CD4-positive, alpha-beta memory T cell (primary cell): Measurements from ENCODE around the gene CFHR4. TPM values are rescaled to one million over a fixed set of nuclear protein-coding genes. Genes with fewer than 3 reads are reported as not detected.
"Not testable (repeated sequence)": the region's sequence is repeated elsewhere in the genome, so short reads cannot be mapped to it uniquely, and the experiment has no call there.

ENCODE experiments used
- CTCF ChIA-PET: fragments of 350-600 bp; sonication (Branson Sonifier 250); formaldehyde crosslinking; loops from one replicate; lab custom pipeline; 2021; ENCODE audit warnings: inconsistent platforms; ENCODE audit not compliant: partially characterized antibody; lab: Charles Lee
- POLR2A ChIA-PET: fragments of 350-600 bp; sonication (Branson Sonifier 250); formaldehyde crosslinking; loops from one replicate; lab custom pipeline; 2021; ENCODE audit not compliant: partially characterized antibody; lab: Charles Lee
- DNase-seq, 5 donors: peaks; one replicate each; pipeline versions ENCODE4 v3.0.0 to v3.0.0-alpha.2; 2020 to 2022; ENCODE audit warnings: mixed read lengths in 1 of 5
- H3K27ac ChIP-seq: one replicate; pipeline ENCODE4 v1.7.0; 2013; ENCODE audit warnings: low read depth, low read length
- H3K27me3 ChIP-seq: 2 replicates; pipeline ENCODE4 v1.7.0; 2013; ENCODE audit warnings: mild to moderate bottlenecking, low read length, moderate library complexity; ENCODE audit not compliant: insufficient read depth
- H3K36me3 ChIP-seq: 2 replicates; pipeline ENCODE4 v1.7.0; 2013; ENCODE audit warnings: mild to moderate bottlenecking, low read length, moderate library complexity; ENCODE audit not compliant: insufficient read depth
- H3K4me1 ChIP-seq: 2 replicates; pipeline ENCODE4 v1.7.0; 2013; ENCODE audit warnings: mild to moderate bottlenecking, low read length, moderate library complexity; ENCODE audit not compliant: insufficient read depth
- H3K4me3 ChIP-seq, 2 donors: one replicate each; pipeline ENCODE4 v1.7.0; 2013; ENCODE audit warnings: low read length in 2 of 2, mild to moderate bottlenecking in 1 of 2
- H3K9me3 ChIP-seq, 2 donors: one replicate each; pipeline ENCODE4 v1.7.0; 2013; ENCODE audit warnings: low read length in 2 of 2, control low read depth in 1 of 2; ENCODE audit not compliant: control insufficient read depth in 1 of 2
- H3K27ac Mint-ChIP-seq, 7 donors: one replicate each; pipeline ENCODE4 v1.8.0; 2020 to 2021; ENCODE audit warnings: mixed read lengths in 7 of 7, mild to moderate bottlenecking in 6 of 7, inconsistent platforms in 3 of 7, moderate library complexity in 3 of 7
- H3K27me3 Mint-ChIP-seq, 2 donors: one replicate each; pipeline ENCODE4 v1.8.0; 2020 to 2021; ENCODE audit warnings: mixed read lengths in 2 of 2
- H3K36me3 Mint-ChIP-seq, 2 donors: one replicate each; pipeline ENCODE4 v1.8.0; 2020 to 2021; ENCODE audit warnings: mixed read lengths in 2 of 2, inconsistent platforms in 1 of 2, mild to moderate bottlenecking in 1 of 2
- H3K4me1 Mint-ChIP-seq, 4 donors: one replicate each; pipeline ENCODE4 v1.8.0; 2020 to 2021; ENCODE audit warnings: mixed read lengths in 4 of 4, mild to moderate bottlenecking in 1 of 4
- H3K4me3 Mint-ChIP-seq, 8 donors: one replicate each; pipeline ENCODE4 v1.8.0; 2020 to 2021; ENCODE audit warnings: mixed read lengths in 8 of 8, mild to moderate bottlenecking in 7 of 8, moderate library complexity in 6 of 8, inconsistent platforms in 3 of 8
- H3K9me3 Mint-ChIP-seq, 8 donors: one replicate each; pipeline ENCODE4 v1.8.0; 2020 to 2021; ENCODE audit warnings: mixed read lengths in 8 of 8, mild to moderate bottlenecking in 5 of 8, inconsistent platforms in 3 of 8, moderate library complexity in 1 of 8
- intact Hi-C: fragments of 100-400 bp; cut with micrococcal nuclease; formaldehyde crosslinking; loops from one replicate; pipeline ENCODE4 v1.15.1; 2023
- polyA plus RNA-seq, 2 donors: library from polyadenylated mRNA; unstranded; fragments of 300-500 nt; fragmentation: Illumina TruSeq; gene quantifications; one replicate each; pipeline ENCODE4 v1.2.3, GENCODE V29; 2021
- total RNA-seq, 2 experiments: library from RNA; stranded (reverse); gene quantifications; one replicate each; pipeline ENCODE4 v1.2.3, GENCODE V29; 2021

The CFHR4 gene
- total and polyA plus RNA-seq, 4 experiments from 2014 or later: not detected

- Histone ChIP-seq H3K4me1 (no peaks in the 10 kb centered on the region), H3K9me3 (no peaks in the 10 kb centered on the region), H3K27me3 (no peaks in the 10 kb centered on the region), H3K4me3 (no peak overlapping the region), H3K27ac (no peak overlapping the region), H3K36me3 (no peaks in the 10 kb centered on the region)
- no peaks in the 10 kb centered on the region for H3K4me1 Mint-ChIP-seq
- no peaks in the 10 kb centered on the region for H3K36me3 Mint-ChIP-seq
- intact Hi-C loops: no loop called here
- H3K9me3 Mint-ChIP-seq: peaks cover 0 to 17% (median 4%) of the 10 kb centered on the region in 8 donors
- H3K27me3 Mint-ChIP-seq: peaks cover 2 to 8% of the 10 kb centered on the region in 2 donors
- ChIA-PET POLR2A (no interaction called here), CTCF (no interaction called here)
- H3K4me3 Mint-ChIP-seq: no peak overlapping the region
- no peak for DNase-seq
- no peak overlapping the region for H3K27ac Mint-ChIP-seq
Measured at GRCh38 chr1:196866974-196867373, 20.9 kb upstream of the CFHR4 start.

- intact Hi-C loops: no loop called here
- Histone ChIP-seq H3K27me3 (no peaks in the 10 kb centered on the region), H3K9me3 (no peaks in the 10 kb centered on the region), H3K4me3 (no peak overlapping the region), H3K4me1 (no peaks in the 10 kb centered on the region), H3K27ac (no peak overlapping the region), H3K36me3 (no peaks in the 10 kb centered on the region)
- Mint-ChIP-seq H3K36me3 (no peaks in the 10 kb centered on the region), H3K27me3 (no peaks in the 10 kb centered on the region), H3K27ac (no peak overlapping the region), H3K4me1 (no peaks in the 10 kb centered on the region), H3K9me3 (no peaks in the 10 kb centered on the region), H3K4me3 (no peak overlapping the region)
- no peak for DNase-seq
- POLR2A ChIA-PET: no interaction called here
- CTCF ChIA-PET: no interaction called here
Measured at GRCh38 chr1:196873385-196873784, 14.5 kb upstream of the CFHR4 start.

- Histone ChIP-seq H3K36me3 (no peaks in the 10 kb centered on the region), H3K27me3 (no peaks in the 10 kb centered on the region), H3K9me3 (no peaks in the 10 kb centered on the region), H3K4me1 (no peaks in the 10 kb centered on the region), H3K4me3 (no peak overlapping the region), H3K27ac (no peak overlapping the region)
- Mint-ChIP-seq H3K9me3 (no peaks in the 10 kb centered on the region), H3K27me3 (peaks cover 0 to 3% of the 10 kb centered on the region in 2 donors), H3K4me3 (no peak overlapping the region), H3K4me1 (no peaks in the 10 kb centered on the region), H3K27ac (no peak overlapping the region), H3K36me3 (no peaks in the 10 kb centered on the region)
- POLR2A ChIA-PET: no interaction called here
- CTCF ChIA-PET: no interaction called here
- no peak for DNase-seq
- intact Hi-C loops: no loop called here
Measured at GRCh38 chr1:196875935-196876334, 11.9 kb upstream of the CFHR4 start.

- Mint-ChIP-seq H3K4me1 (no peaks in the 10 kb centered on the region), H3K9me3 (peaks cover 0 to 7% (median 3%) of the 10 kb centered on the region in 8 donors), H3K27me3 (peaks cover 0 to 3% of the 10 kb centered on the region in 2 donors), H3K36me3 (no peaks in the 10 kb centered on the region), H3K4me3 (no peak overlapping the region), H3K27ac (no peak overlapping the region)
- Histone ChIP-seq H3K4me1 (no peaks in the 10 kb centered on the region), H3K9me3 (no peaks in the 10 kb centered on the region), H3K4me3 (no peak overlapping the region), H3K27ac (no peak overlapping the region), H3K27me3 (no peaks in the 10 kb centered on the region), H3K36me3 (no peaks in the 10 kb centered on the region)
- intact Hi-C loops: no loop called here
- CTCF ChIA-PET: no interaction called here
- no peak for DNase-seq
- POLR2A ChIA-PET: no interaction called here
Measured at GRCh38 chr1:196877964-196878363, 9.9 kb upstream of the CFHR4 start.

- H3K9me3 Mint-ChIP-seq: peaks cover 0 to 24% (median 6%) of the 10 kb centered on the region in 8 donors
- H3K36me3 Mint-ChIP-seq, H3K27me3 ChIP-seq, POLR2A ChIA-PET, H3K9me3 ChIP-seq, H3K4me1 ChIP-seq, H3K27ac Mint-ChIP-seq, intact Hi-C loops, H3K27me3 Mint-ChIP-seq, H3K4me3 ChIP-seq, H3K36me3 ChIP-seq, CTCF ChIA-PET, H3K4me1 Mint-ChIP-seq, DNase-seq, H3K27ac ChIP-seq, H3K4me3 Mint-ChIP-seq: not testable (repeated sequence)
Measured at GRCh38 chr1:196886560-196886959, 1.3 kb upstream of the CFHR4 start.

- ChIA-PET CTCF (no interaction called here), POLR2A (no interaction called here)
- Histone ChIP-seq H3K36me3 (no peaks in the 10 kb centered on the region), H3K9me3 (no peaks in the 10 kb centered on the region), H3K4me3 (no peak overlapping the region), H3K27ac (no peak overlapping the region), H3K4me1 (no peaks in the 10 kb centered on the region), H3K27me3 (no peaks in the 10 kb centered on the region)
- no peaks in the 10 kb centered on the region for H3K4me1 Mint-ChIP-seq
- no peak for DNase-seq
- peaks cover 0 to 14% (median 3%) of the 10 kb centered on the region in 8 donors for H3K9me3 Mint-ChIP-seq
- peaks cover 0 to 1% of the 10 kb centered on the region in 2 donors for H3K27me3 Mint-ChIP-seq
- intact Hi-C loops: no loop called here
- H3K27ac Mint-ChIP-seq: no peak overlapping the region
- H3K36me3 Mint-ChIP-seq: no peaks in the 10 kb centered on the region
- no peak overlapping the region for H3K4me3 Mint-ChIP-seq
Measured at GRCh38 chr1:196890668-196891067, 2.8 kb downstream of the CFHR4 start.

- Mint-ChIP-seq H3K4me1 (no peaks in the 10 kb centered on the region), H3K36me3 (no peaks in the 10 kb centered on the region), H3K9me3 (peaks cover 0 to 12% (median 3%) of the 10 kb centered on the region in 8 donors), H3K4me3 (no peak overlapping the region), H3K27me3 (peaks cover 1 to 3% of the 10 kb centered on the region in 2 donors), H3K27ac (no peak overlapping the region)
- no peaks in the 10 kb centered on the region for H3K27me3 ChIP-seq
- no peaks in the 10 kb centered on the region for H3K36me3 ChIP-seq
- H3K4me3 ChIP-seq: no peak overlapping the region
- intact Hi-C loops: no loop called here
- no peaks in the 10 kb centered on the region for H3K4me1 ChIP-seq
- ChIA-PET CTCF (no interaction called here), POLR2A (no interaction called here)
- no peak overlapping the region for H3K27ac ChIP-seq
- H3K9me3 ChIP-seq: no peaks in the 10 kb centered on the region
- DNase-seq: no peak
Measured at GRCh38 chr1:196891251-196891650, 3.4 kb downstream of the CFHR4 start.

GRCh38 chr1:196896355-196896754 is 8.5 kb downstream of the CFHR4 start:
- no peaks in the 10 kb centered on the region for H3K36me3 Mint-ChIP-seq
- ChIA-PET CTCF (no interaction called here), POLR2A (no interaction called here)
- no peak overlapping the region for H3K27ac Mint-ChIP-seq
- H3K4me1 ChIP-seq: no peaks in the 10 kb centered on the region
- no peaks in the 10 kb centered on the region for H3K9me3 ChIP-seq
- no peak overlapping the region for H3K4me3 ChIP-seq
- no peak overlapping the region for H3K4me3 Mint-ChIP-seq
- intact Hi-C loops: no loop called here
- peaks cover 0 to 4% (median 0%) of the 10 kb centered on the region in 8 donors for H3K9me3 Mint-ChIP-seq
- no peaks in the 10 kb centered on the region for H3K27me3 ChIP-seq
- no peaks in the 10 kb centered on the region for H3K4me1 Mint-ChIP-seq
- no peak overlapping the region for H3K27ac ChIP-seq
- DNase-seq: no peak
- H3K27me3 Mint-ChIP-seq: peaks cover 7 to 22% of the 10 kb centered on the region in 2 donors
- H3K36me3 ChIP-seq: no peaks in the 10 kb centered on the region
